GM12873 (cell line): ENCODE data around the gene GMPR.

Experiments used
- TF ChIP-seq, protein P1 (sequence below): IDR thresholded peaks from 2 replicates; pipeline ENCODE4 v1.5.1; 2012; ENCODE audit warnings: low read depth, mild to moderate bottlenecking, moderate library complexity, low read length, control low read depth; ENCODE audit not compliant: insufficient read depth; ENCODE audit errors: missing control alignments

GMPR gene

DNA sequence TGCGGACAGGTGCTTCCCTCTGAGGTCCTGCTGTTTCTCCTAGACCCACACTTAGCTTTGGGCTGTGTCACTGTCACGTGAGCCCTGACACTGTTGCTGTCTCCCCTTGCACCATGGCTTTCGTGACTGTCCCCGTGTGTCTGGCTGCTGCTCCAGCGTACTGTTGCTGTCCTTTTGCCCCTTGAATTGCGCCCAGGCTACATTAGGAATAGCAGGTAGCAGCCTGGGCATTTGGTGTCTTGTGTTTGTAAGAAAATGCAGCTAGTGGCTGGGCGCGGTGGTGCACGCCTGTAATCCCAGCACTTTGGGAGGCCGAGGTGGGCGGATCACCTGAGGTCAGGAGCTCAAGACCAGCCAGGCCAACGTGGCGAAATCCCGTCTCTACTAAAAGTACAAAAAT lies 46.1 kb downstream of the GMPR start:
- TF ChIP-seq, protein P1, sequence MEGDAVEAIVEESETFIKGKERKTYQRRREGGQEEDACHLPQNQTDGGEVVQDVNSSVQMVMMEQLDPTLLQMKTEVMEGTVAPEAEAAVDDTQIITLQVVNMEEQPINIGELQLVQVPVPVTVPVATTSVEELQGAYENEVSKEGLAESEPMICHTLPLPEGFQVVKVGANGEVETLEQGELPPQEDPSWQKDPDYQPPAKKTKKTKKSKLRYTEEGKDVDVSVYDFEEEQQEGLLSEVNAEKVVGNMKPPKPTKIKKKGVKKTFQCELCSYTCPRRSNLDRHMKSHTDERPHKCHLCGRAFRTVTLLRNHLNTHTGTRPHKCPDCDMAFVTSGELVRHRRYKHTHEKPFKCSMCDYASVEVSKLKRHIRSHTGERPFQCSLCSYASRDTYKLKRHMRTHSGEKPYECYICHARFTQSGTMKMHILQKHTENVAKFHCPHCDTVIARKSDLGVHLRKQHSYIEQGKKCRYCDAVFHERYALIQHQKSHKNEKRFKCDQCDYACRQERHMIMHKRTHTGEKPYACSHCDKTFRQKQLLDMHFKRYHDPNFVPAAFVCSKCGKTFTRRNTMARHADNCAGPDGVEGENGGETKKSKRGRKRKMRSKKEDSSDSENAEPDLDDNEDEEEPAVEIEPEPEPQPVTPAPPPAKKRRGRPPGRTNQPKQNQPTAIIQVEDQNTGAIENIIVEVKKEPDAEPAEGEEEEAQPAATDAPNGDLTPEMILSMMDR, result no peak

DNA sequence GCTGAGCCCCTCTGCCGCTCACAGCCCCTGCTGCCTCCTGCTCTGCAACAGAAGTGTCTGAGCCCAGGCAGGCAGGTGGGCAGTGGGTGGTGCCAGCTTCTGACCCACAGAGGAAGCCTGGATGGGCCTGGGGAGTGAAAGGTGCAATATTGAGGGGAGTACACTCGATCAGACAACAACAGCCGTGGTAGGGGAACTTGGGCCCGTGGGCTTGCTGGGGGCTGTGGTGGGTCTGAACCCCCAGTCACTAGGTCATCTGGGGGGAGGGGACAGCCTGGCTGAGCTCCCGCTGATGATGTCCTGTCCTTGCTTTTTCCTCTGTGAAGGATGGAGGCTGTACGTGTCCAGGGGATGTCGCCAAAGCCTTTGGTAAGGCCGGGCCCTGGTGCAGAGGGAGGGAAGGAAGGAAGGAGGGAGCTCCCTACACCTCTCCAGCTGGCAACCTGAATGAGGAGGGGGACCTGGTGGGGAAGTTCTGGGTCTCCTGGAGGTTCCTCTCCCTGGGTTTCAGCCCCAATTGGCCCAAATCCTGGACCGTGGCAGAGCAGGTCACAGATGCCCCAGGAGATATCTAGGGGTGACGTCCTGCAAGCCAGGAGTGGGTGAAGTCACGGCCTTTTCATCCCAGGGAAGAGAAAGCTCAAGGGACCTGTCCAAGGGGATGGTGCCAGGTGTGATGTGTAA lies 47.2 kb downstream of the GMPR start:
- TF ChIP-seq, protein P1, result no peak

DNA sequence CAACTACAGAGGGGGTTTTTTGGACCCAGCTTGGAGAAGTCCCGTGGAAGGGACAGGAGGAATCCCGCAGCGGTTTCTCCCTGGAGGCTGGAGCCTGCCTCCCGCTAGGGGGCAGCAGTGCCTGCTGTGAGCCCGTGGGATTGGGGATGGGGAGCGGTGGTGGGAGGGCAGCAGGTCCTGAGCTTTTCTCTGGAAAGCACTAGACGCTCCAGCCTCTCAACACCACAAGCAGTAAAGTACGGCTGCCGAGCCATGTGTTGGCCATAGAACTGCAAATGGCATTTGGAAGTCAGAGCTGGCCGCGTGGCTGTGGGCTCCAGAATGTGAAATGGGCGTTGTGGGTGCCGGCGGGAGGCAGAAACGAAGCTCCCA lies 47.8 kb downstream of the GMPR start:
- TF ChIP-seq, protein P1, result peak; percentile 95

DNA sequence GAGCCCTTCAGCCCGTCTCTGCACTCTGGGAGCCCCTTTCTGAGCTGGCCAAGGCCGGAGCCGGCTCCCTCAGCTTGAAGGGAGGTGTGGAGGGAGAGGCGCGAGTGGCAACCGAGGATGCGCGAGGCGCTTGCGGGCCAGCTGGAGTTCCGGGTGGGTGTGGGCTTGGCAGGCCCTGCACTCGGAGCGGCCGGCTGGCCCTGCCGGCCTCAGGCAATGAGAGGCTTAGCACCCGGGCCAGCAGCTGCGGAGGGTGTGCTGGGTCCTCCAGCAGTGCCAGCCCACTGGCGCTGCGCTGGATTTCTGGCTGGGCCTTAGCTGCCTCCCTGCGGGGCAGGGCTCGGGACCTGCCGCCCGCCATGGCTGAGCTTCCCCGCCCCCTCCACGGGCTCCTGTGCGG lies 49.8 kb downstream of the GMPR start:
- TF ChIP-seq, protein P1, result no peak

DNA sequence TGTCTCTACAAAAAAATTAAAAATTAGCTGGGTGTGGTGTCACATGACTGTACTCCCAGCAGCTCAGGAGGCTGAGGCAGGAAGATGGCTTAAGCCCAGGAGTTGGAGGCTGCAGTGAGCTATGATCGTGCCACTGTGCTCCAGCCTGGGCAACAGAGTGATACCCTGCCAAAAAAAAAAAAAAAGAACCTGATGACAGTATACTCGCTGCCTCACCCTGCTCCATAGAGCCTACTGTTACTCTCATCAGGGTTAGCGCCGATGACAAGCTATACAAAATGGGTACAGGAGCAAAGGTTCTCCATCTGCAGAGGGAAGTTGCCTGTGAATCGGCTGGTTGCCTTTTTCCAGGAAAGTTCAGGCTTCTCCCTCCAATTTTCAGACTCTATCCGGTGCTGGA lies 53.4 kb downstream of the GMPR start:
- TF ChIP-seq, protein P1, result no peak

DNA sequence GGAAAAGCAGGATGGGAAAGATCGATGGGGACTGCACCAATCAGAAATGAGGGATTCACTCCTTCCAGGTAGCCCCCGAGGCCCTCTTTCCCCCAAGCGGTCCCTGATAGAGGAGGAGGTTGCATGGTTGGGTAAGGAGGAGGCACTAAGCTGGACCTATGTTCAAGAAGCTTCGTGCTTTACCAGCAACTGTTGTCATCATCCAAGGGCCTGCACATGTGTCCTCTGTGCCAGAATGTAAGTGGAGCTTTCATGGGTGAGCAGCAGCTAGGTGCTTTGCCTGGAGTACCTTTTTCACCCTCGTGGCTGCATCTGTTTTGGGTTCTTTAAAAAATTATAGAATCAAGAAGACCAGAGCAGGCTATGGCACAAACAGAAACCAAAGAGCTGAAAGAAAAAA lies 54.0 kb downstream of the GMPR start:
- TF ChIP-seq, protein P1, result no peak

DNA sequence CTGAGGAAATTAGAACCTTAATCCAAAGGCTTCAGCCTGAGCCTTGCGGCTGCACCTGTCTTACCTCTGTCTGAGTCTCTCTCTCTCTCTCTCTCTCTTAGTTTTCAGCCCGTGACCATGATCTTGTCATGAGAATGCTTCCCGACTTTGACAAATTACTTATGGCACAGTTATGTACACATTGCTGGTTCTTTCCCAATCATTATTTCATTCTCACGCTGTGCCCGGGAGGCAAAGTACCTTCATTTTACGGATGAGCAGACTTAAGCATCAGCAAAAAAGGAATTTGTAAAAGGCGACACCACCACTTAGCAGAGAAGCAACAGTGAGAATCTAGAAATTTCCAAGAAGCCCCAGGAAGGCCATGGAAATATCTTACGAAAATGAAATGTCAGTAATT lies 54.6 kb downstream of the GMPR start:
- TF ChIP-seq, protein P1, result no peak
